ENCODE data around the gene SLC17A6. TPM values are rescaled to one million over a fixed set of nuclear protein-coding genes. Genes with fewer than 3 reads are reported as not detected.

SLC17A6 gene
- not detected for total RNA-seq
- long read RNA-seq, result 0 reads

- no peak for DNase-seq
- intact Hi-C loops (cut with DNase I), result no loop called here
- peaks cover 0 to 32% of the 10 kb centered on the region in 2 donors for H3K27me3 ChIP-seq
Measured at GRCh38 chr11:22337596-22338485, at the start of gene SLC17A6. Gene SLC17A6 (plus strand): TSS chr11:22338381. CDS start chr11:22338534, 153 bp downstream.

GRCh38 chr11:22302368-22302767 lies 35.8 kb upstream of the SLC17A6 start:
- Histone ChIP-seq H3K27ac (no peak overlapping the region), H3K4me1 (no peaks in the 10 kb centered on the region), H3K9me3 (no peaks in the 10 kb centered on the region), H3K27me3 (no peaks in the 10 kb centered on the region), H3K36me3 (no peaks in the 10 kb centered on the region), H3K4me3 (no peak overlapping the region)
- DNase-seq, result no peak
- TF ChIP-seq CTCF (IDR thresholded peaks at IDR 0.05) (no peak), POLR2A (IDR thresholded peaks at IDR 0.05) (no peak)
- ATAC-seq, result no peak
- intact Hi-C loops (cut with DNase I), result loop anchor here in 1 of 2 donors (10.0 kb wide), 1 partner anchor 128 kb away; no protein-coding TSS in a partner anchor

More at GRCh38 chr11:22337596-22338485, at the start of gene SLC17A6:
- peak in 3 of 4 donors; percentile 43 to 57 (median 54) for ATAC-seq
- no peaks in the 10 kb centered on the region for H3K4me1 ChIP-seq
- no peaks in the 10 kb centered on the region for H3K9me3 ChIP-seq
- H3K4me3 ChIP-seq, result no peak within 1 kb of the TSS
- no peak within 1 kb of the TSS for H3K27ac ChIP-seq
- H3K36me3 ChIP-seq, result no peaks in the 10 kb centered on the region
- no peak for TF ChIP-seq CTCF (IDR thresholded peaks at IDR 0.05)
- no peak for TF ChIP-seq POLR2A (IDR thresholded peaks at IDR 0.05)
- 6% methylated on average over 28 of the region's 28 CpGs for WGBS (ENCODE audit: insufficient coverage, low coverage, low lambda C conversion rate, missing lambda C conversion rate)

GRCh38 chr11:22304337-22304961 lies 33.7 kb upstream of the SLC17A6 start:
- intact Hi-C loops (cut with DNase I), result loop anchor here in 1 of 2 donors (10.0 kb wide), 1 partner anchor 130 kb away; no protein-coding TSS in a partner anchor

GRCh38 chr11:22317656-22318055 lies 20.5 kb upstream of the SLC17A6 start:
- 83% methylated on average over 15 of the region's 15 CpGs for WGBS (ENCODE audit: insufficient coverage, low coverage, low lambda C conversion rate, missing lambda C conversion rate)
- Histone ChIP-seq H3K4me1 (no peaks in the 10 kb centered on the region), H3K4me3 (no peak overlapping the region), H3K36me3 (no peaks in the 10 kb centered on the region), H3K9me3 (no peaks in the 10 kb centered on the region), H3K27ac (no peak overlapping the region), H3K27me3 (no peaks in the 10 kb centered on the region)
- intact Hi-C loops (cut with DNase I), result no loop called here
- DNase-seq (no peak), ATAC-seq (no peak)
- TF ChIP-seq CTCF (IDR thresholded peaks at IDR 0.05), result no peak
- TF ChIP-seq POLR2A (IDR thresholded peaks at IDR 0.05), result no peak

More at GRCh38 chr11:22304337-22304961, 33.7 kb upstream of the SLC17A6 start:
- no peaks in the 10 kb centered on the region for H3K27me3 ChIP-seq
- ATAC-seq, result peak; percentile 60 to 82 (median 74)
- no peaks in the 10 kb centered on the region for H3K36me3 ChIP-seq
- no peaks in the 10 kb centered on the region for H3K9me3 ChIP-seq
- no peaks in the 10 kb centered on the region for H3K4me1 ChIP-seq
- no peak for TF ChIP-seq POLR2A (IDR thresholded peaks at IDR 0.05)
- peak; percentile 69 to 74 (median 70) for TF ChIP-seq CTCF (IDR thresholded peaks at IDR 0.05)
- no peak overlapping the region for H3K4me3 ChIP-seq
- WGBS (ENCODE audit: insufficient coverage, low coverage, low lambda C conversion rate, missing lambda C conversion rate), result 21% methylated on average over 4 of the region's 5 CpGs
- no peak overlapping the region for H3K27ac ChIP-seq
- no peak for DNase-seq
